IPS DF 4.7 (cell line): ENCODE data around the gene C6orf132.
A peak's percentile ranks its signal among the peaks of the same experiment; 100 is the strongest.

ENCODE experiments used
- DNase-seq: peaks from one replicate; pipeline ENCODE4 v3.0.0-alpha.2; 2013; ENCODE audit warnings: low spot score; ENCODE audit errors: extremely low read depth

C6orf132 gene

DNA sequence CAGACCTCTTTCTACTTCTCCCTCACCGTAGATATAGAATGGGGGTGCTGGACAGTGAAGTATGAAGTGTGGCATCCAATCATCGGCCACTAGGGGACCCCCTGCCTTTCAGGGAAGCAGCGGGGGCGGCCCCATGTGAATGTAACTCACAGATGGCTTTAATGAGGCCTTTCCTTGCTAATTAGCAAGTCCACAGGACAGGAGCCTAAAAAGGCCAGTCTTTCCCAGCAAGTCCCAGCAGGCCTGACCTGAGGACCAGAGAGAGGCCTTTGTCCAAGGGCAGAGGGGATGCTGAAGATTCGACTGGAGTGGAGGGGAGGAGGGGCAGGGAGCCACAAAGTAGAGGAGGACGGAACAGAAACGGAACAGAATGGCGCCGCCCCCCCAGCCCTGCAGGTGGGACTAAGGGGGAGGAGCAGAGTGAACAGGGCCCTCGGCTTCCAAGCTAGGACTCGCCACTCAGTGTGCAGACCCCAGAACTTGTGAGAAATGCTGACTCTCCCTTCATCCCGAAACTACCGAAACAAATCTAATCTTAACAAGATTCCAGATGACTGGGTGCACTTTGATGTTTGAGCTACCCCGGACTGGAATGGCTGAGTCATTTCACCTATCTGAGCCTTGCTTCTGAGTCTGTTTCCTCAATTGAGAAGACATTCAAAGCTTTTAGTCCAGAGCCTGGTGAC is 5.8 kb downstream of the C6orf132 start:
- peak; percentile 83 for DNase-seq

DNA sequence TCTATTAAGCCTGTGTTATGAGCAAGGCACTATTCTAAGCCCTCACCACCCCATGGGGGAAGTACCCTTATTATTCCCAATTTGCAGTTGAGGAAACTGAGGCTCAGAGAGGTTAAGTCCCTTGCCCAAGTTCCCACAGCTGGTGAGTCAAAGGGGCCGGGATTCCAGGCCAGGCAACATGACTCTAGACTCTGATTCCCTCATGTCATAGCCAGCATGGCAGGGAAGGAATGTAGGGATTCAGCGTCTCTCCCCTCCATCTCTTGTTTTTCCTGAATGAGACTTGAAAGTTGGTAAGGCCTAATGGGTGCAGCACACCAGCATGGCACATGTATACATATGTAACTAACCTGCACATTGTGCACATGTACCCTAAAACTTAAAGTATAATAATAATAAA is 6.7 kb downstream of the C6orf132 start:
- DNase-seq = no peak

GRCh38 chr6:42135161-42135560 is 7.3 kb downstream of the C6orf132 start:
- DNase-seq = no peak

GRCh38 chr6:42133926-42134325 is 8.5 kb downstream of the C6orf132 start:
- DNase-seq = no peak

DNA sequence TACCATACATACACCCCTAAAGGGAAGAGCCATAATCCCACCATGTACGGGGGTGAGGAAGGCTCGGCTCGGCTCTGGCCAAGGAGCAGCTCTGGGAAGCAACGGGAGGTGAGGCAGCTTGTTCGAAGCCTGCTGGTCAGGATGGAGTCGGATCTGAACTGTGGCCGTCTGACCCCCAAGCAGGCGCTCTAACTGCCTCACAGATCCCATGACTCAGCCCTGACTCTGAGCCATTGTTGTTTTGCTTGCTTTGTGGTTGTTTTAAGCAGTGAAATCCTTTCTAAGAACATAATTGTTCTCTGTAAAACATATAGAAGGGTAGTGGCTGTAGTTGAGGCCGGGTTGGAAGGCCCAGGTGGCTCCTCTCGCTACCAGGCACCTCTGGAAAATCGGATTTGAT is 10.9 kb downstream of the C6orf132 start:
- no peak for DNase-seq

DNA sequence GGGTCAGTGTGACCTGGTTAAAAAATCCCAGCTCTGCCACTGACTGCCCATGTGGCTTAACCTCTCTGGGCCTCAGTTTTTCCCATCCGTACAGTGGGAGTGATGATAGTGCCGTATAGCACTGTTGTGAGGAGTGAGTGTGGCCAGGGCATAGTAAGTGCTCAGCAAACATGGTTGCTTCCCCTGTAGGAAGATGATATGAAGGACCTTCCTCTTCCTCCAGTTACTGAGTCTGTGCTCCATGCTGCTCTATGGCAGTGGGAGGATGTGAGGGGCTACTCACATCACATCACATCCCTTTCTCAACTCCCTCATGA is 13.1 kb downstream of the C6orf132 start:
- no peak for DNase-seq

DNA sequence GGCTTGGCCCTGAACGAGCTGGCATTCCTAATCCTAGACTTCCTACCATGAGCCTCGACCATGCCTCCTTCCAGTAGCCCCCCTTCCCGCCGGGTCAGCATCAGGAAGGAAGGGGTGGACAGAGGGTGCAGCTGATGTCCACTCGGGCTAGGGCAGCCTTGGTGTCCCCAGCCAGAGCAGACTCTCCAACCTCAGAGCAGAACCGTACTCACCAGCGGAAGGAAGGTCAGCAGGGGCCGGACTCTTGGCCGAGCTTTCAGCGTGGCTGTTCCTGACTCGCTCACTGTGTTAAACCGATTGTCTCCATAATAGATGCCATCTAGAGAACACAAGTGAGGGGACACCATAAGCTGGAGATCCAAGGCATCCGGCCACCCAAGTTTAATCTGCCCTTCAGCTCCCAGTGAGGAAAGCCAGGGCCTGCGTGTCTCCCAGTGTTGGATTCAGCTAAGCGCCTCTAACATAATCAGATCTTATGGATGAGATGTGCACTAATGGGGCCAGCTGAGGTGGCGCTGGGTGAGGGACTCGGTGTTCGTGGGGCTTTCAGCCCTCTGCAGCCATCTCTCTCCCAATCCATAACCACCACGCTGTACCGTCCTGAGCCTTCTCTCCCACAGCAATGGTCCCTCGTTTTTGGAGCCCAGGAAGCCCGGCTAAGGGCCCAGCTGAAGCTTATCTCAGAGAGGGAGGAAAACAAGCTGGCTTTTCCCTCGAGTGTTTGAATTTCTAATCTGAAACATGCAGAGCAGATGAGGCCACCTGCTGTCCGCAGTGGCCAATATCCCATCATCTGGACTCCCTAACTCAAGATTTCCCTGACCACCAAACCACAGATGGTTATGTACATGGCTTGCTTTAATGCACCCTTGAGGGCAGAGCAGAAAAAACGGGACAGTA is 13.7 kb downstream of the C6orf132 start:
- no peak for DNase-seq

GRCh38 chr6:42125663-42126062 is 16.8 kb downstream of the C6orf132 start:
- no peak for DNase-seq

GRCh38 chr6:42125231-42125630 is 17.2 kb downstream of the C6orf132 start:
- DNase-seq = no peak

GRCh38 chr6:42124223-42124836 is 18.1 kb downstream of the C6orf132 start:
- DNase-seq = no peak

GRCh38 chr6:42123379-42124103 is 18.9 kb downstream of the C6orf132 start:
- DNase-seq = no peak

DNA sequence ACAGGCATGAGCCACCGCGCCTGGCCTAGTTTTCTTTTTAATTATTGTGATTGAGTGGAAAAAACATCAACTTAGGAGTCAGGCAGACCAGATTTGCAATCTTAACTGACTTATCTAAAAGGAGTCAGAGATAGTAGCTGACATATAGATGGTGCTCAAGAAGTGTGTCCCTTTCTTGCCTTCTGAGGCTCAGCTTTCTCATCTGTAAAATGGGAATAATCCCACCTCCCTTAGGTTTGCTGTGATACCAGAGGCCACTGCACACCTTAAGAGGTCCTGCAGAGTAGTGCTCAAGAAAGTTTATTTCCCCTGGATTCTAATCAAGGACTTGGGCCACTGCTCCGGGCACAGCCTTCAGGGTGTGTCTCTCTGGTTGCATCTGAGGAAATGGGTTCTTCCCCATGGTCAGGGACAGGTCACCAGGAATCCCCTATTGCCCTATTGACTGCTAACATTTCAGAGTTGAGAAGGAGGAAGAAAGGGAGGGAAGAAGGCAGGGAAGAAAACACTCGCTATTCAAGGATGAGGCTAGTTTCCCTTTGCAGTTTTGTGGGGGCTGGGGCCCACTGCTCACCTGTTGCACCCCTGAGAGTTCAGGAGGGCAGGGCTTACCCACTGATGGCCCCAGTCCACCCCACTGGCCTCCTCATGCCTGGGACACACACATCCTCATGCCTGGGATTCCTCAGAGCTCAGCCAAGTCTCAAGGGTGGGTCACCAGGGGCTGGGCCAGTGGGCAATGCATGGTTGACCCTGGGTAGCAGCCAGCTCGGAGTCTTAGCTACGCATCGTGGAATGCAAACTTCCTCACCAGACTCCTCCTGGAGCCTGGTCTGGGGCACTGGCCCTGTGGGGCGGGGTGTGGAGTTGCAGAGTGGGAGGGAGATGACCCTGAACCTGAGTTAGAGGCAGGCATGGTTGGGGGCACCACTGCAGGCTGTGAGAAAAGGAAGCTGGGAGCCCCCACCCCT is 21.2 kb downstream of the C6orf132 start:
- no peak for DNase-seq

GRCh38 chr6:42118162-42119001 is 24.0 kb downstream of the C6orf132 start:
- DNase-seq = no peak

- no peak for DNase-seq
Observed at GRCh38 chr6:42117843-42118161, 24.6 kb downstream of the C6orf132 start.

GRCh38 chr6:42113936-42114636 is 28.3 kb downstream of the C6orf132 start:
- DNase-seq = no peak

- DNase-seq = no peak
Observed at GRCh38 chr6:42112351-42112750, 30.1 kb downstream of the C6orf132 start.

- DNase-seq = no peak
Observed at GRCh38 chr6:42110683-42111082, 31.7 kb downstream of the C6orf132 start.

DNA sequence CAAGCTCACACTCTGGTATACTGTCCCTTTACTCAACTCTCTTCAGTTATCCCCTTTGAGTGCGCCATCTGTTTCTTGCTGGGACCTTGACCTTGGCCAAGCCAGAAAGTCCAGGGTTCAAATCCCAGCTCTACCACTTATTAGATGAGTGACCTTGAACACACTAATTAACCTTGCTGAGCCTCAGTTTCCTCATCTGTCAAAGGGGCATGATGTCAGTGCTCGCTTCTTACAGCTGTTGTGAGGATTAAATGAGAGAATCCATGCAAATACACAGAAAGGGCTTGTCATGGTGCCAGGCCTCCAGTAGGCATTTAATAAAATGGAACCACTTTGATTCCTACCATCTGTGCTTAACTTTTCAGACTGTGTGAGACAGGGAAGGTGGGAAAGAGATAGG is 34.3 kb downstream of the C6orf132 start:
- no peak for DNase-seq
